GM19099 (cell line): ENCODE results near the gene ABCC1.

Experiments used
- POLR2A ChIP-seq: IDR thresholded peaks from 3 replicates; pipeline ENCODE4 v1.6.1; 2011; ENCODE audit warnings: low read depth; ENCODE audit not compliant: insufficient read length; ENCODE audit errors: extremely low read depth

ABCC1 gene

DNA sequence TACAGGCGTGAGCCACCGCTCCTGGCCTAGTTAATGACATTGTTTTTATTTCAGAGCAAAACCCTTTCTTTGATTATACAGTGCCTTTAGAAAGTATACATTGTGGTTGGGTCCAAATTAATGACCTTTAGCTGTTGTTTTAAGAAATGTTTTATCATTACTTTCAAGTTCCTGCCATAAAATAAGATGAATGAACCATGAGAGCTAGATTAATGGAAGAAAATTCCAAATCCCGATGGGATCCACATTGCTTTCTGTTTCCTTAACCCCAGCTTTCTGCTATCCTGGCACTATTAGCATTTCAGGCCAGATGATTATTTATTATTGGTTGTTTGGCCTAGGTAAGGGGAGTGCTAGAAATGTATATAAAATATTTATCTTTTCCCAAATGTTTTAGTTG, 131.7 kb downstream of the ABCC1 start:
- TF ChIP-seq POLR2A: no peak

DNA sequence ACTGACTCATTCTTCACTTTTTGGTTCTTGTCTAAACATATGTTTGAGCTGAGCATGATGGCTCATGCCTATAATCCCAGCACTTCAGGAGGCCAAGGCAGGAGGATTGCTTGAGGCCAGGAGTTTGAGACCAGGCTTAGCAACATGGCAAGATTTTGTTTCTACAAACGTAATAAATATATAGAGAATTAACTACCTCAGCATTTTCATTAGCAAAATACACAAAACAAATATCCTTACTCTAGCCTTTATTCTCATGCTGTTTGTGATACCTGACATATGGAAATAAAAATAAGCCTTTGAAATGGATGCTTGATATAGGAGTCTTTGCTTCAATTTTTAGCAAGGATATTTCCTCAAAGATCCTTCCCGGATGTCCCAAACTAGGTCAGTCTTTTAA, 132.8 kb downstream of the ABCC1 start:
- no peak for TF ChIP-seq POLR2A

- no peak for TF ChIP-seq POLR2A
Observed at GRCh38 chr16:16083421-16084156, 134.2 kb downstream of the ABCC1 start.

GRCh38 chr16:16084874-16085273, 135.5 kb downstream of the ABCC1 start:
- no peak for TF ChIP-seq POLR2A

DNA sequence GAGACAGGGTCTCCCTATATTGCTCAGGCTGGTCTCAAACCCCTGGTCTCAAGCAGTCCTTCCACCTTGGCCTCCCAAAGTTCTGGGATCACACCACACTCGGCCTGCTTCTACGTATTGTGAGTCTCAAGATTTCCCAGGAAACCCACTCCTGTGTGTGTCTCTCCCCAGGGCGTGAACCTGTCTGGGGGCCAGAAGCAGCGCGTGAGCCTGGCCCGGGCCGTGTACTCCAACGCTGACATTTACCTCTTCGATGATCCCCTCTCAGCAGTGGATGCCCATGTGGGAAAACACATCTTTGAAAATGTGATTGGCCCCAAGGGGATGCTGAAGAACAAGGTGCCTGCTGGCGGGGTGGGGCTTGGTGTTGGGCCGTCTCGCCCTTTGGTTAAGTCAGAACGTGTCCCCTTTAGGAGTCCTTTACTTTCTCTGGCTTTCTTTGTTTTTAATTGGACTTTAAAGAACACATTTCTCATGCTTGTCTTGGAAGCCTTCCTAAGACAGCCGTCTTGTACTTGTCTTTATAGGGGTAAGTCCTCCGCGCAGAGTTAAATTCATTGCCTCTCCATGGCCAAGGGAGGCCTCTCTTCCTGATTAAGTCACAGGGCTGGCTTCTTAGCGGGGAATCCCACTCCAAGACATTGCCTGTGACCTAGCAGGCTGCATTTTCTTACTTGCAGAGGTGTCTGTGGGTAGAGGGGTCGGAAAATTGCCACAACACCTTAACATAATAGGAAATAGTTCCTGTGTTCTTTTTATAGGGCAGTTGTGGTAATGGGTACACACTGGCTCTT, 137.4 kb downstream of the ABCC1 start:
- no peak for TF ChIP-seq POLR2A

- TF ChIP-seq POLR2A: no peak
Observed at GRCh38 chr16:16090238-16090637, 140.8 kb downstream of the ABCC1 start.

DNA sequence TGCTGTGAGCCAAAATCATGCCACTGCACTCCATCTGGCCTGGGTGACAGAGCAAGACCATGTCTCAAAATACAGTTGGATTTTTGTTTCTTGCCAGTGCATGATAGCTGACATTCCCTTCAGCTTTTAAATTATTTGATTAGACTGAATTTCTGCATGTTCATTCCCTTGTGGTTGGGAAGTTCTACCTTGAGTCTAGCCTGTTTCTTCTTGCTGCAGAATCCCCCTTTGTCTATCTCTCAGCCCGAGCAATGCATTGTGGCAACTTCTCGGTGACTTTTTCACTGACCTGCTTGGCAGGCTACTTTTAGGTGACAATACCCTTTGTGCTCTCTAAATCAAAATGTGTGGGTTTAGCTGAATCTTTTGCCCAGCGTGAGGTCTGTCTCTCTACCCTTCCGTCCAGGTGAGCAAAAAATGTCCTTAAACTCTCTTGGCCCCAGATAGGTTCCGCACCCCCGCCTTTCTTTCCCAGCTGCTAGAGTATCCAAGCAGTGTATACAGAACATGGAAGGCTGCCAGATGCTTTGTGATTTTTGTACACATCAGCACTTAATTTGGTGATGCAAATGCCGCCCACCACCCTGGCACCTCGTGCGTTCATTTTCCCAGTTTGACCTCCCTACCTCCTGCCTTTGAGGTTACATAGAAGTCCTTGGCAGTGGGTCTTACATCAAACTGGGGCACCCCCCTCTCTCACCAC, 143.7 kb downstream of the ABCC1 start:
- no peak for TF ChIP-seq POLR2A

GRCh38 chr16:16093628-16094332, 144.4 kb downstream of the ABCC1 start:
- TF ChIP-seq POLR2A: no peak

DNA sequence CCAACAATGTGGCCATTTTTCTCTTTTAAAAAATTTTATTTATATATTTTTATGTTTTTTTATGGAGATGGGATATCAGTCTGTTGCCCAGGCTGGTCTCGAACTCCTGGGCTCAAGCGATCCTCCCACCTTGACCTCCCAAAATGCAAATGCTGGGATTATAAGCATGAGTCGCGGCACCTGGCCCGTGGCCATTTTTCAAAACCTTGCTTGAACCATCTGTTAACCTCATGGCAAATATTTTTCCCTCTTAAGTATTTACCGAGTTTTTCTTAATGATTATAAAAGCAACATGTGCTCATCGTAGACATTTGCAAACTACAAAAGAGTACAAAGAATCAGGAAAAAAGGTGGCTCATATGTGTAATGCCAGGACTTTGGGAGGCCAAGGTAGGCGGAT, 146.2 kb downstream of the ABCC1 start:
- TF ChIP-seq POLR2A: no peak

DNA sequence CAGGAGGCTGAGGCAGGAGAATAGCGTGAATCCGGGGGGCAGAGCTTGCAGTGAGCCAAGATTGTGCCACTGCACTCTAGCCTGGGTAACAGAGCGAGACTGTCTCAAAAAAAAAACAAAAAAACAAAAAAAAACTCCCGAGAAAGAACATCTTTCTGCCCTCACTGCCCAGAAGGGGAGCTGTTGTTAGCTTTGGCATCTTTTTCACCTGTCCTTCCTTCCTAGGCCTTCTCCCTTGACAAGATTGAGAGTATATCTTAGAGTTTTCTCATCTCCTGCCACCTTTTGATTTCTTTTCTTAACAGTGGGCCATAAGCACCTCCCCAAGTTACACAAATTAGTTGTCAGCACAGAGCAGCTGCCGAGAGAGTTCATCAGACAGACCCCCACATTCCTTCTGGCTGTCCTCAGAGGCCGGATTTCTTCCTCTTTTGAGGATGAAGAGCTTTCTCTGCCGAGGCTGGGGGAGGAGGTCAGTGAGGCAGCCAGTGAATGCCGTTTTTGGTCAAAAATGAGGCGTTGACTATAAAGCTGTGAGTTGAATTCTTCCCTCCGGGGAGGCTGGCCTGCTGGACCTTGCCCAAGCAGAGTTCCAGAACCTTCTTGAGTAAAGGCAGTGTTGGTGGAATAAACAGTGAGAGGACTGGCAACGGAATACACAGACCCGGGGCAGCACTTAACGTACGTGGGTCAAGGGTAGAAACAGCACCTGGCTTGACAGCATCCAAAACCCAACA, 146.9 kb downstream of the ABCC1 start:
- TF ChIP-seq POLR2A: no peak

DNA sequence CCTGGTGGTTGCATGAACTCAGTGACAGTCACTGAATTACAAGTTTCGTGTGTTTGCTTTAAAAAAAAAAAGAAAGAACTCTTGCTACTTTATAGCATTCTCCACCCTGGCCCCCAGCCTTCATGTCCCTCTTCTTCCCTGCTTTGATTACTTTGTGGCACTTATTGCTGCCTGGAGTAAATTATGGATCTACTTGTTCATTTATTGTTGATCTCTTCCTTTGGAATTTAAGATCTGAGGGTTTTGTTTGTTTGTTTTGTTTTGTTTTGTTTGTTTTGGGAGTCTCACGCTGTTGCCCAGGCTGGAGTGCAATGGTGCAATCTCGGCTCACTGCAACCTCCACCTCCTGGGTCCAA, 147.4 kb downstream of the ABCC1 start:
- no peak for TF ChIP-seq POLR2A

- no peak for TF ChIP-seq POLR2A
Observed at GRCh38 chr16:16099320-16099719, 149.9 kb downstream of the ABCC1 start.

- no peak for TF ChIP-seq POLR2A
Observed at GRCh38 chr16:16100631-16101030, 151.2 kb downstream of the ABCC1 start.

DNA sequence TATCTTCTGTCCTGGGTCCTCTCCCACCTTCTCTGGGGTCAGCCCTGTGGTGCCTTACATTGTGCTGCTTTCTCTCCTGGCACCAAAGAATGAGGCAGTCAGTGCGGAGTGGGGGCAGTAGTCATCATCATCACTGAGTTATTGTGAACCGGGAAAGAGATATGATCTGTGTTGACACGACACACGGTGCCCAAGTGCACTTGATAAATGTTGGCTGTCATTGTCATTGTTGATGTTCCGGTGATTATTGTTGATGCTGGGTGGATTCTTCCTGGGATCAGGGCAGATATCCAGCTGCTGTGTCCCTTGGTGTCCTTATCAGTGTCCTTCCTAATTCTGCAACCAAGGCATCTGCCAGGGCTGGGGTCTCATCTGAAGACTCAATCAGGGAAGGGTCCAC, 152.2 kb downstream of the ABCC1 start:
- no peak for TF ChIP-seq POLR2A
